Measurements from ENCODE around the gene RNF207.

Gene RNF207

GRCh38 chr1:6200188-6200809 lies 5.6 kb upstream of the RNF207 start:
- no peak for DNase-seq (ENCODE audit: low read depth in 2 of 2)
- peak overlapping the region; percentile 38 to 97 for H3K4me3 ChIP-seq (replicated peaks in 1 of 2; ENCODE audit: low read depth in 2 of 2, low read length in 2 of 2)
- TF ChIP-seq CTCF (IDR thresholded peaks at IDR 0.05; ENCODE audit: low read depth, low read length) = no peak

GRCh38 chr1:6202256-6202655 lies 3.7 kb upstream of the RNF207 start:
- no peak for DNase-seq (ENCODE audit: low read depth in 2 of 2)
- H3K4me3 ChIP-seq (replicated peaks in 1 of 2; ENCODE audit: low read depth in 2 of 2, low read length in 2 of 2) = no peak overlapping the region
- no peak for TF ChIP-seq CTCF (IDR thresholded peaks at IDR 0.05; ENCODE audit: low read depth, low read length)

GRCh38 chr1:6206520-6206855 lies 569 bp downstream of the RNF207 start:
- H3K4me3 ChIP-seq (replicated peaks in 1 of 2; ENCODE audit: low read depth in 2 of 2, low read length in 2 of 2) = peak overlapping the region; percentile 53 to 55
- DNase-seq (ENCODE audit: low read depth in 2 of 2) = no peak
- TF ChIP-seq CTCF (IDR thresholded peaks at IDR 0.05; ENCODE audit: low read depth, low read length) = no peak

- DNase-seq (ENCODE audit: low read depth in 2 of 2) = no peak
- TF ChIP-seq CTCF (IDR thresholded peaks at IDR 0.05; ENCODE audit: low read depth, low read length) = no peak
Observed at GRCh38 chr1:6207075-6207885, 1.4 kb downstream of the RNF207 start.

GRCh38 chr1:6207921-6208320 lies 2.0 kb downstream of the RNF207 start:
- DNase-seq (ENCODE audit: low read depth in 2 of 2) = no peak
- no peak overlapping the region for H3K4me3 ChIP-seq (replicated peaks in 1 of 2; ENCODE audit: low read depth in 2 of 2, low read length in 2 of 2)
- TF ChIP-seq CTCF (IDR thresholded peaks at IDR 0.05; ENCODE audit: low read depth, low read length) = no peak

More at GRCh38 chr1:6207075-6207885, 1.4 kb downstream of the RNF207 start:
- peak overlapping the region in 1 of 2 donors; percentile 53 for H3K4me3 ChIP-seq (replicated peaks in 1 of 2; ENCODE audit: low read depth in 2 of 2, low read length in 2 of 2)

- TF ChIP-seq CTCF (IDR thresholded peaks at IDR 0.05; ENCODE audit: low read depth, low read length) = peak; percentile 32
- peak; percentile 54 to 55 for DNase-seq (ENCODE audit: low read depth in 2 of 2)
- peak overlapping the region; percentile 30 to 47 for H3K4me3 ChIP-seq (replicated peaks in 1 of 2; ENCODE audit: low read depth in 2 of 2, low read length in 2 of 2)
Observed at GRCh38 chr1:6208723-6209660, 3.1 kb downstream of the RNF207 start.

All from cardiac fibroblast (primary cell).